Colonic mucosa (tissue), 4 donors: ENCODE results near the gene PKD2L1. TPM values are rescaled to one million over a fixed set of nuclear protein-coding genes. Genes with fewer than 3 reads are reported as not detected.

ENCODE experiments used
- DNase-seq: peaks from one replicate; pipeline ENCODE4 v3.0.0-alpha.2; 2020
- H3K27ac ChIP-seq: fragments of 200-600 bp; one replicate; pipeline ENCODE4 v1.8.0; 2021
- H3K27me3 ChIP-seq: fragments of 200-600 bp; one replicate; pipeline ENCODE4 v1.8.0; 2021
- H3K36me3 ChIP-seq: fragments of 200-600 bp; one replicate; pipeline ENCODE4 v1.8.0; 2021
- H3K4me1 ChIP-seq: fragments of 200-600 bp; one replicate; pipeline ENCODE4 v1.8.0; 2021; ENCODE audit warnings: mild to moderate bottlenecking
- H3K4me3 ChIP-seq: fragments of 200-600 bp; one replicate; pipeline ENCODE4 v1.8.0; 2021
- H3K9ac ChIP-seq, 2 donors: one replicate each; pipeline ENCODE4 v1.7.0; 2013; ENCODE audit warnings: control low read depth in 2 of 2, low read depth in 2 of 2, low read length in 2 of 2
- H3K9me3 ChIP-seq: fragments of 200-600 bp; one replicate; pipeline ENCODE4 v1.8.0; 2021
- intact Hi-C: fragments of 100-400 bp; cut with DNase I; formaldehyde crosslinking; loops from one replicate; pipeline ENCODE4 v1.14.1; 2022
- total RNA-seq, 2 donors: library from RNA; stranded (reverse); fragmentation: NEBNext Ultra II Directional in 1 of 2; extraction: Animal tissue kit (Norgen Biotek cat#: 25700) in 1 of 2; gene quantifications; one replicate each; pipeline ENCODE4 v1.2.1, GENCODE V29; 2021
- TF ChIP-seq, protein P1 (sequence below): fragments of 200-600 bp; IDR thresholded peaks from one replicate; pipeline ENCODE4 v1.8.0; 2022; ENCODE audit warnings: antibody characterized with exemption, mild to moderate bottlenecking
- donor health status: healthy.
- donor health status: DM: no; HTN: no; CAD: no.
- donor health status: DM: no; HTN: no; CAD: no.

PKD2L1 gene
- total RNA-seq, 2 donors from 2014 or later: 0.50 to 0.52 TPM

DNA sequence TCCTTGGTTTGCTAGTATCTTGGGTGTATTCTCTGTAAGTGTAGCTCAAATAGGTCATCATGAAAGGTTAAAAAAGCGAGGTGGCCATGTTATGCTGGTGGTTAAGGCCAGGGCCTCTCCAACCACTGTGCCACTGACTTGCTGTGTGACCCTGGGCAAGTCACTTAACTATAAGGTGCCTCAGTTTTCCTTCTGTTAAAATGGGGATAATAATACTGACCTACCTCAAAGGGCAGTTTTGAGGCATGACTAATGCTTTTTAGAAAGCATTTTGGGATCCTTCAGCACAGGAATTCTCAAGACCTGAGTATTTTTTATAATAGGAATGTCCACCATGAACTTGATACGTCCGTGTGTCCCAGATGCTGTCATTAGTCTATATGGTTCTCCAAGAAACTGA is 34.1 kb upstream of the PKD2L1 start:
- TF ChIP-seq, protein P1, sequence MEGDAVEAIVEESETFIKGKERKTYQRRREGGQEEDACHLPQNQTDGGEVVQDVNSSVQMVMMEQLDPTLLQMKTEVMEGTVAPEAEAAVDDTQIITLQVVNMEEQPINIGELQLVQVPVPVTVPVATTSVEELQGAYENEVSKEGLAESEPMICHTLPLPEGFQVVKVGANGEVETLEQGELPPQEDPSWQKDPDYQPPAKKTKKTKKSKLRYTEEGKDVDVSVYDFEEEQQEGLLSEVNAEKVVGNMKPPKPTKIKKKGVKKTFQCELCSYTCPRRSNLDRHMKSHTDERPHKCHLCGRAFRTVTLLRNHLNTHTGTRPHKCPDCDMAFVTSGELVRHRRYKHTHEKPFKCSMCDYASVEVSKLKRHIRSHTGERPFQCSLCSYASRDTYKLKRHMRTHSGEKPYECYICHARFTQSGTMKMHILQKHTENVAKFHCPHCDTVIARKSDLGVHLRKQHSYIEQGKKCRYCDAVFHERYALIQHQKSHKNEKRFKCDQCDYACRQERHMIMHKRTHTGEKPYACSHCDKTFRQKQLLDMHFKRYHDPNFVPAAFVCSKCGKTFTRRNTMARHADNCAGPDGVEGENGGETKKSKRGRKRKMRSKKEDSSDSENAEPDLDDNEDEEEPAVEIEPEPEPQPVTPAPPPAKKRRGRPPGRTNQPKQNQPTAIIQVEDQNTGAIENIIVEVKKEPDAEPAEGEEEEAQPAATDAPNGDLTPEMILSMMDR: no peak
- Histone ChIP-seq H3K4me3 (no peak overlapping the region), H3K27ac (peak overlapping the region; percentile 54), H3K9me3 (no peaks in the 10 kb centered on the region), H3K9ac (no peak overlapping the region), H3K4me1 (no peaks in the 10 kb centered on the region), H3K27me3 (no peaks in the 10 kb centered on the region), H3K36me3 (no peaks in the 10 kb centered on the region)
- intact Hi-C loops: no loop called here
- DNase-seq: no peak

DNA sequence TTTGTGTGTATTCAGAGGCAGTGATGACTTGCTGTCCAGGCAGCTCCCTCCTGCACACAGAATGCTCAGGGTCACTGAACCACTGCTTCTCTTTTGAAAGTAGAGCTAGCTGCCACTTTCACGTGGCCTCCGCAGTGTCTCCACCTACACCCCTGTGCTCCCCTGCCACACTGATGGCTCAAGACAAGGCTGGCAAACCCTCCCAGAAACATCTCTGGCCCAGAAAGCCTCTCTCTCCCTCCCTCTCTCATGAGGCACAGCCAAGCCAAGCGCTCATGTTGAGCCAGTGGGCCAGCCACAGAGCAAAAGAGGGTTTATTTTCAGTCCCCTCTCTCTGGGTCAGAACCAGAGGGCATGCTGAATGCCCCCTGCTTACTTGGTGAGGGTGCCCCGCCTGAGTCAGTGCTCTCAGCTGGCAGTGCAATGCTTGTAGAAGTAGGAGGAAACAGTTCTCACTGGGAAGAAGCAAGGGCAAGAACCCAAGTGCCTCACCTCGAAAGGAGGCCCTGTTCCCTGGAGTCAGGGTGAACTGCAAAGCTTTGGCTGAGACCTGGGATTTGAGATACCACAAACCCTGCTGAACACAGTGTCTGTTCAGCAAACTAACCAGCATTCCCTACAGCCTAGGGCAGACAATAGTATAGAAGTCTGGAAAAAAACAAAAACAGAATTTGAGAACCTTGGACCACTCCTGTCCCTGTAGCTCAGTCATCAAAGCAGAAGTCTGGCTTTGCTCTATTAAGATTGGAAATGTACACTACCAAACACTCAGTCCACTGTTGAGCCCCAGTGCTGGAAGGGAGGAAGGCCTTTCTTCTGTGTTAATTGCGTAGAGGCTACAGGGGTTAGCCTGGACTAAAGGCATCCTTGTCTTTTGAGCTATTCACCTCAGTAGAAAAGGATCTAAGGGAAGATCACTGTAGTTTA is 32.8 kb upstream of the PKD2L1 start:
- H3K27ac ChIP-seq: peak overlapping the region; percentile 29
- no peak overlapping the region for H3K4me3 ChIP-seq
- no peaks in the 10 kb centered on the region for H3K9me3 ChIP-seq
- intact Hi-C loops: no loop called here
- TF ChIP-seq, protein P1: no peak
- no peak for DNase-seq
- no peaks in the 10 kb centered on the region for H3K4me1 ChIP-seq
- H3K36me3 ChIP-seq: no peaks in the 10 kb centered on the region
- peak overlapping the region in 1 of 2 donors; percentile 12 for H3K9ac ChIP-seq
- H3K27me3 ChIP-seq: no peaks in the 10 kb centered on the region

DNA sequence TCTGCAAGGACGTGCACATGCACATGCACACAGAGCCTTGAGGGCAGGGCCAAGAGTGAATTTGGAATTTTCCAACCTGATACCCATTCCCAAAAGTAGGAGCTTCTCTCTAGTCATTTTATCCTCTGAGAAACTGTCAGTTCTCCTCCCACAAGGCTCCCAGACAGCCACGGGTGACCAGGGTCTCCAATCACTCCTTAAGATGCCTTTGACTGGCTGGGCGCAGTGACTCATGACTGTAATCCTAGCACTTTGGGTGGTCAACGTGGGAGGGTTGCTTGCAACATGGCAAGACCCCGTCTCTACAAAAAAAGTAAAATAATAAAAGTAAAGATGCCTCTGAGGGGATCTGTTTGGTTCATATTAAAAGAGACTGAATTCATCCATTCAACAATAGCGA is 30.2 kb upstream of the PKD2L1 start:
- Histone ChIP-seq H3K36me3 (no peaks in the 10 kb centered on the region), H3K9me3 (no peaks in the 10 kb centered on the region), H3K4me3 (no peak overlapping the region), H3K9ac (no peak overlapping the region), H3K27me3 (no peaks in the 10 kb centered on the region), H3K4me1 (no peaks in the 10 kb centered on the region), H3K27ac (no peak overlapping the region)
- TF ChIP-seq, protein P1: no peak
- intact Hi-C loops: no loop called here
- DNase-seq: no peak

DNA sequence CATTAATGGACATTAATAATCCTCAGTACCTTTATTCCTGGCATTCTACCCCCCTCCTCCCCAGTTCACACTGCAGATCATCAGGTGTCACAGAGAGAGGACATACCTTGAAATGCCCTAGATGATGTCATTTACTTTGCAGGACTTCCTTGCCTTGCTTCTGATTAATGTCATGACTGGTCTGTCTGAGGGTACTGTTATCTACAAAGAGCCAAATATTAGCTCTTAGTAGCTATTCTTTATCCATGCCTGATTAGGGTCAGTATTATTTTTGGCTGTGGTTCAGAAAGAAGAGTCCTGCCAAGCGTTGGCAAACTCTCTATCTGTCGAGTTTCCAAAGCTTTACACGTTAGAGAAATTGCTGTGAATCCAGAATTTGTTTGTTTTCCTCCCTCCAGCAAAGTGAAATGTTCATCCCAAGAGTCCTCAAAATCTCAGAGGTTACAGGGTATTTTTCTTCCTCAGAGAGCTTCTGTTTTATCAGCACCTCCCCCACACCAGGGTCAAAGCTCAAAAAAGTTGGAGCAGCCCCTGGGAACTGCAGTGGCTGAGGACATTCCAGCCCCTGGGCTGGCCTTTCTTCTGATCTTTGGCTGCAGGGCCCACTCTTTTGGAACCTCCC is 29.6 kb upstream of the PKD2L1 start:
- H3K4me1 ChIP-seq: no peaks in the 10 kb centered on the region
- DNase-seq: no peak
- no peak overlapping the region for H3K27ac ChIP-seq
- no peaks in the 10 kb centered on the region for H3K9me3 ChIP-seq
- H3K36me3 ChIP-seq: peaks cover 3% of the 10 kb centered on the region
- intact Hi-C loops: no loop called here
- no peak overlapping the region for H3K4me3 ChIP-seq
- H3K27me3 ChIP-seq: no peaks in the 10 kb centered on the region
- no peak overlapping the region for H3K9ac ChIP-seq
- TF ChIP-seq, protein P1: no peak

DNA sequence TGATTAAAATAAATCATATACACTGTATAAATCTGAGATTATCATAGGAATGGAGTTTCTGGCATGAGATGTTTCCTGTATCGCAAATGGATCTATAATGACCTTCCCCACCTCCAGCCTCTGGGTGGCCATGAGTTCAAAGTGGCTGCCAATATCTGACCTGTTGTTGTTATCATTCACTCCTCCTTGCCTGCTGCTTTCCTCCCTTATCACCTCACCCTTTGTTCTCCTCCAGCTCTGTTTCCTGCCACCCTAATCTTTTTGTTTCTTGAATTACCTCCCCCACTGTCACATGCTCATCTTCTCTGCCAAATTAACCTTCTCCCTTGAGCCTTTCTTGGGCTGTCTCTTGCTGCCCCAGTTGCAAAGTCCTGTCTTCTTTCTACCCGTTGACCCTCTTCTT is 29.0 kb upstream of the PKD2L1 start:
- no peak overlapping the region for H3K9ac ChIP-seq
- peaks cover 9% of the 10 kb centered on the region for H3K36me3 ChIP-seq
- no peak overlapping the region for H3K4me3 ChIP-seq
- TF ChIP-seq, protein P1: no peak
- no peak overlapping the region for H3K27ac ChIP-seq
- H3K9me3 ChIP-seq: no peaks in the 10 kb centered on the region
- no peaks in the 10 kb centered on the region for H3K27me3 ChIP-seq
- intact Hi-C loops: no loop called here
- DNase-seq: no peak
- H3K4me1 ChIP-seq: no peaks in the 10 kb centered on the region
